Naive B cell (primary cell): ENCODE results near the gene AFM. TPM values are rescaled to one million over a fixed set of nuclear protein-coding genes. Genes with fewer than 3 reads are reported as not detected.
A peak's percentile ranks its signal among the peaks of the same experiment; 100 is the strongest.

ENCODE experiments used
- ATAC-seq, 2 donors: fragments of 150-1000 bp; cut with Tn5 transposase; 2 replicates each; pipeline ENCODE4 v1.10.0; 2021; ENCODE audit warnings: low read depth in 2 of 2, mild to moderate bottlenecking in 2 of 2, moderate library complexity in 2 of 2
- DNase-seq: peaks from one replicate; pipeline ENCODE4 v3.0.0; 2022
- H3K27ac Mint-ChIP-seq, 6 donors: one replicate each; pipeline ENCODE4 v1.8.0; 2020 to 2022; ENCODE audit warnings: mild to moderate bottlenecking in 6 of 6, mixed read lengths in 6 of 6, moderate library complexity in 5 of 6, inconsistent platforms in 2 of 6
- H3K27me3 Mint-ChIP-seq, 3 donors: one replicate each; pipeline ENCODE4 v1.8.0; 2021 to 2022; ENCODE audit warnings: mixed read lengths in 3 of 3, mild to moderate bottlenecking in 1 of 3
- H3K36me3 Mint-ChIP-seq, 2 donors: one replicate each; pipeline ENCODE4 v1.8.0; 2020 to 2022; ENCODE audit warnings: mixed read lengths in 2 of 2, inconsistent platforms in 1 of 2, mild to moderate bottlenecking in 1 of 2
- H3K4me1 Mint-ChIP-seq, 3 donors: one replicate each; pipeline ENCODE4 v1.8.0; 2020 to 2022; ENCODE audit warnings: mixed read lengths in 3 of 3, inconsistent platforms in 1 of 3, mild to moderate bottlenecking in 1 of 3, moderate library complexity in 1 of 3
- H3K4me3 Mint-ChIP-seq, 8 donors: one replicate each; pipeline ENCODE4 v1.8.0; 2020 to 2022; ENCODE audit warnings: mild to moderate bottlenecking in 8 of 8, mixed read lengths in 8 of 8, moderate library complexity in 8 of 8, inconsistent platforms in 2 of 8
- H3K9me3 Mint-ChIP-seq, 7 donors: one replicate each; pipeline ENCODE4 v1.8.0; 2020 to 2022; ENCODE audit warnings: mixed read lengths in 7 of 7, mild to moderate bottlenecking in 5 of 7, inconsistent platforms in 2 of 7, moderate library complexity in 1 of 7
- polyA plus RNA-seq, 6 donors: library from polyadenylated mRNA; unstranded; fragments of 300-500 nt; fragmentation: Illumina TruSeq; gene quantifications; one replicate each; pipeline ENCODE4 v1.2.3, GENCODE V29; 2021; ENCODE audit warnings: low read depth in 6 of 6

The AFM gene
- polyA plus RNA-seq, 6 donors from 2014 or later: not detected

GRCh38 chr4:73440653-73441052, 40.9 kb upstream of the AFM start:
- DNase-seq (no peak), ATAC-seq (no peak)
- Mint-ChIP-seq H3K27me3 (peaks cover 1 to 16% (median 4%) of the 10 kb centered on the region in 3 donors), H3K9me3 (no peaks in the 10 kb centered on the region), H3K4me1 (no peaks in the 10 kb centered on the region), H3K36me3 (no peaks in the 10 kb centered on the region), H3K4me3 (no peak overlapping the region), H3K27ac (no peak overlapping the region)

GRCh38 chr4:73442275-73442674, 39.3 kb upstream of the AFM start:
- DNase-seq (no peak), ATAC-seq (no peak)
- Mint-ChIP-seq H3K27me3 (peaks cover 8 to 22% (median 9%) of the 10 kb centered on the region in 3 donors), H3K4me3 (no peak overlapping the region), H3K4me1 (no peaks in the 10 kb centered on the region), H3K36me3 (no peaks in the 10 kb centered on the region), H3K27ac (no peak overlapping the region), H3K9me3 (no peaks in the 10 kb centered on the region)

- H3K4me3 Mint-ChIP-seq: no peak overlapping the region
- no peaks in the 10 kb centered on the region for H3K36me3 Mint-ChIP-seq
- H3K27ac Mint-ChIP-seq: no peak overlapping the region
- H3K4me1 Mint-ChIP-seq: no peaks in the 10 kb centered on the region
- no peak for ATAC-seq
- peaks cover 8 to 22% (median 9%) of the 10 kb centered on the region in 3 donors for H3K27me3 Mint-ChIP-seq
- H3K9me3 Mint-ChIP-seq: no peaks in the 10 kb centered on the region
- DNase-seq: no peak
These were observed 38.3 kb upstream of the AFM start for GRCh38 chr4:73443224-73443623.

DNA sequence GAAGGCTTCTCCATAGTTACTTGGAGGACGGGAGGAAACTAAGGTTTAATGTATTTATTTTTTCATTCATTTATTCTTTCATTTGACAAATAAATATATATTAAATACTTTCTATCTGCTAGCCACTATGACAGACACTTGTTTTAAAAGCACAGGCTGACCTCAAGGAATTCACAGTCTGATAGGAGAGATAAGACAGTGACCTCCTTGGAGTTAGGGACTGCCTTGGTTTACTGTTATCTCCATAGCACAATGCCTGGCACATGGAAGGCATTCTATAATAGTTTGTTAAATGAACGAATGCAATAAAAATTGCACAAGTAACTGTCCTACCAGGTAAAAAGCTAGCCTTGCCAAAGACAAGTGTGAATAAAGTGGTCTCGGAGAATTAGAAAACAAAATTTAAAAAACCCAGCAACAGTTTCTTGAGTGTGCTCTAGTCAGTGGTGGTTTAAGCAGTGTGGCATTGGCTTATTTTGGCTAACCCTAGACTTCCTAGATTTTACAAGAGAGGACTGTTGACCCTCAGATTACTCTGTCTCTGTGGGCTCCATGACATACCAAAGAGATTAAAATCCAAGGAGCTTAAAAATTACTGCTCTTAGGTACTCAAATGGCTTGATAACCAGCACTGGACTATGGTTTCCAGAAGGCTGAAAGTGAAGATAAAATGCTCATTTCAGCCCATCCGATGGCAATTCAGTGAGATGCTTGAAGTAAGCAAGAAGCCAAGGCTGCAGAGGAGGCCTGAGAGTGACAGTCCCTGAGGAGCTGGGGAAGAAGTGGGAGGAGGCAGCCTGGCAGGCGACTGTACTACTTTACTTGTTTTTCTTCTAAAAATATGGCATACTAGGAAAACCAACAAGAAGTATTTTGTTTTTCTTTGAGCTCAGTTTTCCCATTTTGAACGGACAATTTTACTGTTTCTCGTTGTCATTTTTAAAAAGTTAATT, 35.9 kb upstream of the AFM start:
- no peaks in the 10 kb centered on the region for H3K36me3 Mint-ChIP-seq
- H3K27ac Mint-ChIP-seq: no peak overlapping the region
- H3K27me3 Mint-ChIP-seq: peaks cover 8 to 22% (median 9%) of the 10 kb centered on the region in 3 donors

DNA sequence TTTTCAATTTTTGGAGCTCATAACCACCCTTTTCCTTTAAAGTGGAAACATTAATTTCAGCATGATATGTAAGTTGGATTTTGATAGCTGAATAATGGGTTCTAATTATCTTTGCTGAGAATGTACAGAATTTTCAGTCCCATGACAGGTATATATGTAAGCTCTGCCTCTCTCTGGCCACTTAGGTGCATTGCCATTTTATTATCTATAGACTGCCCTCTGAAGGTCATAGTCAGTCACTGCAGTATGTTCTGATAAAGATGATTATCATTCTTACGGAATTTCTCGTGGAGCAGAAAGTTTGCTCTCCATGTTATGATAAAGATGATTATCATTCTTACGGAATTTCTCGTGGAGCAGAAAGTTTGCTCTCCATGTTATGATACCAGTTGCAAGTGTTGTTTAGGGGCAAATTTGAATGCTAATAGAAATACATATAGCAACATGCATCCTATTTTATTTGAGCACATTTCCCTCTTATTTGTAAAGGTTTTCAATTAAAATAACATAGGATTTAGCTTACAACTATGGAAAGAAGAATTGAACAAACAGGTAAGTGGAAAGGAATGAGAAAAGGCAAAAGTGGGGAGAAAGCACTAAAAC, 35.1 kb upstream of the AFM start:
- Mint-ChIP-seq H3K27me3 (peaks cover 8 to 22% (median 9%) of the 10 kb centered on the region in 3 donors), H3K27ac (no peak overlapping the region), H3K4me1 (no peaks in the 10 kb centered on the region), H3K9me3 (peaks cover 0 to 2% (median 0%) of the 10 kb centered on the region in 7 donors), H3K36me3 (no peaks in the 10 kb centered on the region), H3K4me3 (no peak overlapping the region)
- peak; percentile 64 to 67 for ATAC-seq
- DNase-seq: peak; percentile 23

More for the DNA sequence above, 35.9 kb upstream of the AFM start:
- Mint-ChIP-seq H3K4me3 (no peak overlapping the region), H3K4me1 (no peaks in the 10 kb centered on the region), H3K9me3 (peaks cover 0 to 2% (median 0%) of the 10 kb centered on the region in 7 donors)
- ATAC-seq: no peak
- no peak for DNase-seq

- ATAC-seq (no peak), DNase-seq (no peak)
- H3K36me3 Mint-ChIP-seq: no peaks in the 10 kb centered on the region
- H3K4me3 Mint-ChIP-seq: no peak overlapping the region
- H3K9me3 Mint-ChIP-seq: peaks cover 0 to 2% (median 0%) of the 10 kb centered on the region in 7 donors
- peaks cover 7 to 12% (median 9%) of the 10 kb centered on the region in 3 donors for H3K27me3 Mint-ChIP-seq
- H3K4me1 Mint-ChIP-seq: no peaks in the 10 kb centered on the region
- no peak overlapping the region for H3K27ac Mint-ChIP-seq
These were observed 33.9 kb upstream of the AFM start for GRCh38 chr4:73447671-73448070.

DNA sequence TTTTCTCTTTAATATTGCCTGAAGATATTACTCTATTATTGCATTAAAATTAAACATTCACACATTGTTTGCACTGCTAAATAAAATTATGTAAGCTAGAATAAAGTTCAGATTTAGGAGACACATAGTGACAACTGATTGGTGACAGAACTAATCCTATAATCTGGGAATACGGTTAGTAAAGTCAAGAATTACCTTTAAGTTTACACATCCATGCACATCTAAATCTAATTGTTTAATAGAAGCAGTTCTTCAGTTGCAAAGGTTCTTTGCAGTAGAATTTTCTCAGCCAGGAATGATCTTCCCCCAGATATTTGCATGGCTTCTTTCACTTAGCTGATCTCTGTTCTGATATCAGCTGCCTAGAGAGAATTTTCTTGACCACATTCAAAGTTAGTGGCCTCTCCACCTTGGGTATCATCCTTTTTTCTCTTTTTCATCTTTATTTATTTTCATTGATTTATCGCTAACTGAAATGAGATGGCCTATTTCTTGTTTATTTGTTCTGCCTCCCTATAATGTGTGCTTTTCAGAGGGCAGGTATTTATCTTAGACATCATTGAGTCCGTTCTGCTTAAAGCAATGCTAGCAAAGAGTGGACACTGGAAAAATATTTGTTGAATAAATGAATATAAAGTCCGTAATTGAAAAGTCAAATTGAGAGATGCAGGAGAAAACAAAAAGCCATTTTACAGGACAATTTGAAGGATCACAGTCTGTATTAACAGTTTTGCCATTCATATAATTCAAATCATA, 32.9 kb upstream of the AFM start:
- Mint-ChIP-seq H3K36me3 (no peaks in the 10 kb centered on the region), H3K9me3 (peaks cover 0 to 2% (median 0%) of the 10 kb centered on the region in 7 donors), H3K27ac (no peak overlapping the region), H3K27me3 (peaks cover 9 to 13% (median 11%) of the 10 kb centered on the region in 3 donors), H3K4me1 (no peaks in the 10 kb centered on the region), H3K4me3 (no peak overlapping the region)
- DNase-seq (no peak), ATAC-seq (no peak)

GRCh38 chr4:73450398-73451004, 31.0 kb upstream of the AFM start:
- H3K9me3 Mint-ChIP-seq: peaks cover 0 to 2% (median 0%) of the 10 kb centered on the region in 7 donors
- H3K27ac Mint-ChIP-seq: no peak overlapping the region

DNA sequence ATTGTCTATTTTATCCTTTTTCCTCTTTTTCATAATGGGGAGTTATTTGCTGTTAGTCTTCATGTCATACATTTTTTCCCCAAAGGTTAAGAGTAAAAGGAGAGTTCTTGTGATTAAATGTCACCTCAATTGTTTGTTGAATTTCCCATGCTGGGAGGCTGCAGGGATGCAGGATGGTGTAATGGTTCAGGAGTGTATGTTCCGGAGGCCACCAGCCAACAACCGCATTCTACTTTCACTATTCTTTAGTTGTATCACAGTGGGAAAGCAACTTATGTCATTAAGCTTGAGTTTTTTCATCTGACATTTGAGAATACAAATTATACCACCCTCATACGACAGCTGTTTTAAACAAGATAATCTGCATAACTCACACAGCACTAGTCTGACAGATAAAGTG, 30.1 kb upstream of the AFM start:
- DNase-seq (no peak), ATAC-seq (no peak)
- H3K4me3 Mint-ChIP-seq: no peak overlapping the region
- H3K36me3 Mint-ChIP-seq: no peaks in the 10 kb centered on the region
- H3K4me1 Mint-ChIP-seq: no peaks in the 10 kb centered on the region
- no peak overlapping the region for H3K27ac Mint-ChIP-seq
- peaks cover 0 to 2% (median 0%) of the 10 kb centered on the region in 7 donors for H3K9me3 Mint-ChIP-seq
- peaks cover 5 to 9% (median 8%) of the 10 kb centered on the region in 3 donors for H3K27me3 Mint-ChIP-seq

More at GRCh38 chr4:73450398-73451004, 31.0 kb upstream of the AFM start:
- no peak for DNase-seq
- ATAC-seq: no peak
- no peak overlapping the region for H3K4me3 Mint-ChIP-seq
- no peaks in the 10 kb centered on the region for H3K4me1 Mint-ChIP-seq
- H3K27me3 Mint-ChIP-seq: peaks cover 9 to 13% (median 11%) of the 10 kb centered on the region in 3 donors
- no peaks in the 10 kb centered on the region for H3K36me3 Mint-ChIP-seq

DNA sequence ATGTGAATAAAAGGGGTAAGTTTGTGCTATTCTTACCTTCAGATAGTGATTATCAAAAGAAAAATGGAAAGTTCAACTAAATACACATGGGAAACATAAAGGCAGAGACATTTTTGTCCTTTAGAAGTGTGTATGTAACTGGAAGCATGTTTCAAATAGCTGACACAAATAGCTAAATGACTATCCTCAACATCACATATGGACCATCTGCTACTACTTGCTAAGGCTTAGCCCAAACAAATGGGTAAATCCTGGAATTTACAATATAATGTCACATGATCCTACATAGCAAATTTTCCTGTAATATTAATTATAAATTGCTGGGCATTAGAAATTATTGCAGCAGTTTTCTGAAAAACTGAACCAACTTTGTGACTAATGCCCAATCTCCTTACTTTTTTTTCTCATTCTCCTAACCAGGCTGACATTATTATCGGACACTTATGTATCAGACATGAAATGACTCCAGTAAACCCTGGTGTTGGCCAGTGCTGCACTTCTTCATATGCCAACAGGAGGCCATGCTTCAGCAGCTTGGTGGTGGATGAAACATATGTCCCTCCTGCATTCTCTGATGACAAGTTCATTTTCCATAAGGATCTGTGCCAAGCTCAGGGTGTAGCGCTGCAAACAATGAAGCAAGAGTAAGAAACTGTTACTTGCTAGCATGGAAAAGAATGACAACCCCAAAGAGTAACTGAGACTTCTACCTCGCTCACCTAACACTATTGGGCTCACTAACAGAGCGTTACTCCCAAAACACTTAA, 29.4 kb upstream of the AFM start:
- Mint-ChIP-seq H3K9me3 (peaks cover 0 to 2% (median 0%) of the 10 kb centered on the region in 7 donors), H3K4me3 (no peak overlapping the region), H3K27me3 (peaks cover 5 to 9% (median 9%) of the 10 kb centered on the region in 3 donors), H3K36me3 (no peaks in the 10 kb centered on the region), H3K27ac (no peak overlapping the region), H3K4me1 (no peaks in the 10 kb centered on the region)
- ATAC-seq (no peak), DNase-seq (no peak)

- Mint-ChIP-seq H3K27ac (no peak overlapping the region), H3K27me3 (peaks cover 9 to 17% (median 10%) of the 10 kb centered on the region in 3 donors), H3K9me3 (peaks cover 0 to 5% (median 0%) of the 10 kb centered on the region in 7 donors), H3K4me3 (no peak overlapping the region), H3K36me3 (no peaks in the 10 kb centered on the region), H3K4me1 (no peaks in the 10 kb centered on the region)
- ATAC-seq: no peak
- DNase-seq: no peak
These were observed 28.4 kb upstream of the AFM start for GRCh38 chr4:73452953-73453700.

- Mint-ChIP-seq H3K9me3 (peaks cover 0 to 5% (median 0%) of the 10 kb centered on the region in 7 donors), H3K36me3 (no peaks in the 10 kb centered on the region), H3K4me3 (no peak overlapping the region), H3K4me1 (no peaks in the 10 kb centered on the region), H3K27me3 (peaks cover 9 to 22% (median 16%) of the 10 kb centered on the region in 3 donors), H3K27ac (no peak overlapping the region)
- no peak for DNase-seq
- no peak for ATAC-seq
These were observed 27.9 kb upstream of the AFM start for GRCh38 chr4:73453701-73454005.
